ENCODE data around the gene NME8.

Gene NME8

DNA sequence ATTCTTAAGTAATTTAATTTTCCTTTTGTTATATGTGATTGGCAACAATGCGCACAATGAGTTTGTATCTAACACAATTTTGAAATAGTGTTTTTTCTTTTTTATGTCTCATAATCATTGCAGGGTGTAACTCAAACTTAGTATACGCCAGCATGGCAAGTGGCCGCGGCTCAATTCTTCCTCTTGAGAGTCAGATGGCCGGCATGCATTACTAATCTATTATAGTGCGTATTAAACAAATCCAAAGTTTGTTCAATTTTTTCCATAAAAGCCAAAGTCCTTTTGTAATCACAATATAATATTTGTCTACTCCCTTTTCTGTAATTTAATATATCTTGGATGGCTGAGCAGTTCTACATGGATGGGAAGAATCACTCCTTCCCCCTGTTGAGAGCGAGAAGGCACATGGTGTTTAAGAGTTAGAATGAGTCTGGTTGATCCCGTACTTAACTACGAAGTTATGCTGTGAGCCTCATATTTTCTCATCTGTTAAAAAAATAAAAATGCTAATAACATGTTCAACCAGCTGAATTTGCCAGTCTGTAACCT, 84.7 kb downstream of the NME8 start:
- DNase-seq (ENCODE audit: low spot score): no peak

DNA sequence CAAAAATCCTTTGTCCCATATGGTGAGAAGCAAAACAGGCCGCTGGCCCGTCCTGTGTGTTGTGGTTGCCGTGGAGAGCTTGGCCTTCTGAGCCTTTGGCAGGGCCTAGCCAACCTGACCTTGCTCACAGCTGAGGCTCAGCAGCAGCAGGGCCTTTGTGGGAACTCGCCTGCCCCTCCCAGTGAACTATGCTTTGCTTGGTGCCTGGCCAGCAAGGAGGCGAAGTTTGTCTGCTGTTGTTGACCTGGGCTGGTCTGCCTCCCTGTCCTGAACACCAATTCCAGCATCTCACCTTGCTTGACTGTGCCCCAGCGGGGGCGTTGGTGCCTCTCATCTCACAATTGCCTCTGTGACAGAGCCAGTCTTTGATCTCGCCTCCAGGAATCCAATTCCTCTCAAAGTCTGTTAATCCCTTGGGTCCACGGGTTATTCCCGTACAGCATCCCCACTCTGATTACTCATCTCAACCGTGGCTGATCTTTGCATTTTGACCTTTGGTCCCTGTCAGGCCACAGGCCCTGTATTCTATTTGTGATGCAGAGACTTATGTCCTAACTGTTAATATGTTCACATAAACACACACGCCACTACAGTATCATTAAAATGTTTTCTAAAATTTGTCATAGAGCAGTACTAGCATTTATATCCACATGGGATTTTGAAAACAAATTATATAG, 94.7 kb downstream of the NME8 start:
- no peak for DNase-seq (ENCODE audit: low spot score)

DNA sequence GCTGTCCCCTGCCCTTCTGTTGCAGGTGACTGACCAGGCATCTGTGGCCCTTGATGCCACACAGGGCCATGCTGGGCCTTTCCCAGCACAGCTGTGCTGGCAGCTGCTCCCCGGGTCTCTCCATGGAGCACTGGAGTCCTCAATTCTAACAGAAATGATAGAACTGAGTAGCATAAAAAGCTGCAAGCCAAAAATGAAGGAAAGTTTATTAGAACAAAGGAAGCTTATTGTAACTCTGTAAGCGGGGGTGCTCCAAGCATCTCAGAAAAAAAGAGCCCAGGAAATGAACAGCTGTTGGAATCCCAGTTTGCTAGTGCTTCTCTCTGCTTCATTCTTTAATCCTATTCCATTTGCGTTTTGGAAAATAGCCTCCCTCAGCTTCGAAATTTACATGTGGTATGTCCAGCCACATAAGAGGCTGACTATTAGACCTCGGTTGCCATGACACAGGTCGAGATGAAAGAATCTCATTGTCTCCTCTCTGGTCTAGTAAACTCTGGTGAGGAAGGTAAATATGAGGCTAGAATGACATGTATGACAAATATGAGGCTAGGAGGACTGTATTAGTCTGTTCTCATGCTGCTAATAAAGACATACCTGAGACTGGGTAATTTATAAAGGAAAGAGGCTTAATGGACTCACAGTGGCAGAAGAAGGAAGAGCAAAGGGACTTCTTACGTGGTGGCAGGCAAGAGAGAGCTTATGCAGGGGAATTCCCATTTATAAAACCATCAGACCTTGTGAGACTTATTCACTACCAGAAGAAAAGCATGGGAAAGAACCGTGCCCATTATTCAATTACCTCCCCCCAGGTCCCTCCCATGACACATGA, 95.7 kb downstream of the NME8 start:
- no peak for DNase-seq (ENCODE audit: low spot score)

GRCh38 chr7:37944737-37945054, 96.3 kb downstream of the NME8 start:
- DNase-seq (ENCODE audit: low spot score): no peak

DNA sequence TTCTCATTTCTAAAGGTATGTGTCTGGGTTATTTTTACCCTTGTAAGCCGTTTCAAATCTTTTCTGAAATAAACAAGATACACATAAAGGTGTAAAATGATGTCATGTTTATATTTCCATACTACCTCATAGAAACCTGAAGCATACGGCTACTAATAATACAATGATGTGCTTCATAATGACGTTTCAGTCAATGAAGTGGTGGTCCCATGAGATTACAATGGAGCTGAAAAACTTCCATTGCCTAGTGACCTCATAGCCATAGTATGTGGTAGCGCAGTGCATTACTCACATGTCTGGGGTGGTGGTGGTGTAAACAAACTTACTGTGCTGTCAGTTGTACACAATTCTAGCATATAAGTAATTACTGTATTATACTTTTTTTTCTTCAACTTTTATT, 96.9 kb downstream of the NME8 start:
- DNase-seq (ENCODE audit: low spot score): no peak

GRCh38 chr7:37947138-37947940, 98.9 kb downstream of the NME8 start:
- no peak for DNase-seq (ENCODE audit: low spot score)

DNA sequence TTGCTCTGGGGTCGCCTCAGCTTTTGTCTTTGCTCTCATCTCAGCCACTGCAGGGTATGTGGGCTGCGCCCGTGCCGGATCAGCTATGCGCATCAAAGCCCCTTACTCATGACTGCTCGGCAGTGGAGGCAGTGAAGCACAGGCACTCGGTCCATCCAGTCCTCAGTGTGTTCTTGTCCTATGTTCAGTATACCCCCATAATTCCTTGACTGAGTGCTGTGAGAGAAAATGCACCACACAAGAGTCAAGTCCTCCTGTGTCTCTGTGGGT, 99.5 kb downstream of the NME8 start:
- DNase-seq (ENCODE audit: low spot score): no peak

Data from D341Med (cell line).